ENCODE data around the gene MAML2. TPM values are rescaled to one million over a fixed set of nuclear protein-coding genes. Genes with fewer than 3 reads are reported as not detected.
"Not testable (repeated sequence)": the region's sequence is repeated elsewhere in the genome, so short reads cannot be mapped to it uniquely, and the experiment has no call there.

MAML2 gene
- total and polyA plus RNA-seq, 2 of the 13 experiments (the other 11 are each of a cell fraction or from before 2014, with no cell fraction given) = 2.3 to 25.9 TPM

GRCh38 chr11:96287822-96288439 lies 55.1 kb downstream of the MAML2 start:
- Histone ChIP-seq H3K9ac (ENCODE audit: insufficient read depth, low read depth, low read length) (no peak overlapping the region), H3K4me1 (ENCODE audit: insufficient read depth, low read length) (peaks cover 6% of the 10 kb centered on the region), H3K27me3 (ENCODE audit: control insufficient read depth in 1 of 2, insufficient read depth in 2 of 2, low read length in 2 of 2) (no peaks in the 10 kb centered on the region), H3K79me2 (ENCODE audit: insufficient read depth, low read length) (peaks cover 21% of the 10 kb centered on the region), H3K4me2 (ENCODE audit: low read depth, low read length) (no peak overlapping the region), H2AFZ (ENCODE audit: low read length) (no peak overlapping the region), H4K20me1 (ENCODE audit: insufficient read depth, low read length) (peaks cover 22% of the 10 kb centered on the region), H3K9me3 (ENCODE audit: low read length) (no peaks in the 10 kb centered on the region), H3K27ac (ENCODE audit: extremely low read length, insufficient read depth, low read length) (no peak overlapping the region), H3K36me3 (replicated peaks in 1 of 2; ENCODE audit: control insufficient read depth in 1 of 2, insufficient read depth in 2 of 2, low read length in 2 of 2) (peaks cover 0 to 9% of the 10 kb centered on the region in 2 experiments; a peak in 2 of 5 replicates), H3K4me3 (replicated peaks in 1 of 3; ENCODE audit: insufficient read depth in 1 of 3, low read depth in 2 of 3, low read length in 3 of 3) (no peak overlapping the region)
- POLR2A ChIA-PET = no interaction called here
- ATAC-seq (no peak), DNase-seq (ENCODE audit: low spot score) (no peak), FAIRE-seq (no peak)
- TF ChIP-seq ZNF326 (CRISPR knock-in tag; IDR thresholded peaks at IDR 0.05; ENCODE audit: borderline replicate concordance) (no peak), MAFF (IDR thresholded peaks at IDR 0.05; ENCODE audit: low read depth, low read length) (peak; percentile 68), MAFK (conservative IDR thresholded peaks at IDR 0.05 in 1 of 2, IDR thresholded peaks at IDR 0.05 in 1 of 2; ENCODE audit: low read length in 2 of 2) (peak; percentile 63 to 80)
- CTCF ChIA-PET (ENCODE audit: low intra/inter-chr PET ratio, low total read pairs) = no interaction called here
- in situ Hi-C loops (cut with HindIII; ENCODE audit: extremely low pct_ligation_motif_present, low pct_unique_long_range_greater_than_20kb) = no loop called here
- no TSS peak for BruUV-seq (replicated peaks)
- 93% methylated on average over 6 of the region's 6 CpGs for WGBS (ENCODE audit: low lambda C conversion rate)
- intact Hi-C loops (cut with micrococcal nuclease; ENCODE audit: unreplicated experiment) = no loop called here

GRCh38 chr11:96285985-96286384 lies 57.0 kb downstream of the MAML2 start:
- ATAC-seq; H2AFZ ChIP-seq (ENCODE audit: low read length); BruUV-seq (replicated peaks); H3K36me3 ChIP-seq (replicated peaks in 1 of 2; ENCODE audit: control insufficient read depth in 1 of 2, insufficient read depth in 2 of 2, low read length in 2 of 2); DNase-seq (ENCODE audit: low spot score); H3K9ac ChIP-seq (ENCODE audit: insufficient read depth, low read depth, low read length); POLR2A ChIA-PET; intact Hi-C loops (cut with micrococcal nuclease; ENCODE audit: unreplicated experiment); in situ Hi-C loops (cut with HindIII; ENCODE audit: extremely low pct_ligation_motif_present, low pct_unique_long_range_greater_than_20kb); H3K9me3 ChIP-seq (ENCODE audit: low read length); H3K27ac ChIP-seq (ENCODE audit: extremely low read length, insufficient read depth, low read length); H3K4me1 ChIP-seq (ENCODE audit: insufficient read depth, low read length); H3K27me3 ChIP-seq (ENCODE audit: control insufficient read depth in 1 of 2, insufficient read depth in 2 of 2, low read length in 2 of 2); FAIRE-seq; H3K4me2 ChIP-seq (ENCODE audit: low read depth, low read length); CTCF ChIA-PET (ENCODE audit: low intra/inter-chr PET ratio, low total read pairs); H3K4me3 ChIP-seq (replicated peaks in 1 of 3; ENCODE audit: insufficient read depth in 1 of 3, low read depth in 2 of 3, low read length in 3 of 3): not testable (repeated sequence)
- WGBS (ENCODE audit: low lambda C conversion rate) = 99% methylated on average over 6 of the region's 6 CpGs
- Histone ChIP-seq H4K20me1 (ENCODE audit: insufficient read depth, low read length) (peaks cover 22% of the 10 kb centered on the region), H3K79me2 (ENCODE audit: insufficient read depth, low read length) (peaks cover 22% of the 10 kb centered on the region)
